Mesothelial cell of epicardium (in vitro differentiated cells): ENCODE results near the gene RPP25. TPM values are rescaled to one million over a fixed set of nuclear protein-coding genes. Genes with fewer than 3 reads are reported as not detected.

ENCODE experiments used
- DNase-seq, 2 experiments: peaks; one replicate each; pipeline ENCODE4 v3.0.0; 2021; ENCODE audit warnings: low spot score in 2 of 2; ENCODE audit not compliant: unreplicated experiment in 2 of 2
- H3K27ac Mint-ChIP-seq: 2 replicates; pipeline ENCODE4 v1.8.0; 2021; ENCODE audit warnings: mixed read lengths
- H3K27me3 Mint-ChIP-seq: 2 replicates; pipeline ENCODE4 v1.8.0; 2021; ENCODE audit warnings: low read depth, mixed read lengths
- H3K36me3 Mint-ChIP-seq: 2 replicates; pipeline ENCODE4 v1.8.0; 2021; ENCODE audit warnings: mixed read lengths
- H3K4me1 Mint-ChIP-seq: 2 replicates; pipeline ENCODE4 v1.8.0; 2021; ENCODE audit warnings: mixed read lengths
- H3K4me3 Mint-ChIP-seq: 2 replicates; pipeline ENCODE4 v1.8.0; 2021; ENCODE audit warnings: mild to moderate bottlenecking, moderate library complexity, mixed read lengths
- H3K9me3 Mint-ChIP-seq: 2 replicates; pipeline ENCODE4 v1.8.0; 2021; ENCODE audit warnings: mixed read lengths
- CTCF ChIP-seq: fragments of 200-600 bp; sonication (generic); IDR thresholded peaks from one replicate; pipeline ENCODE4 v1.5.0; 2021; ENCODE audit warnings: antibody characterized with exemption; ENCODE audit not compliant: unreplicated experiment
- total RNA-seq: library from RNA; stranded (reverse); gene quantifications from 3 replicates; pipeline ENCODE4 v1.2.1, GENCODE V29; 2021

Gene RPP25
- total RNA-seq: 3.3 to 3.8 TPM (median 3.3 TPM) in 3 replicates

- peaks cover 26% of the 10 kb centered on the region for H3K4me1 Mint-ChIP-seq
- TF ChIP-seq CTCF: no peak
- peak within 1 kb of the TSS; percentile 58 for H3K4me3 Mint-ChIP-seq
- H3K36me3 Mint-ChIP-seq: no peaks in the 10 kb centered on the region
- peak; percentile 29 to 65 for DNase-seq
- H3K9me3 Mint-ChIP-seq: no peaks in the 10 kb centered on the region
- no peak within 1 kb of the TSS for H3K27ac Mint-ChIP-seq
- peaks cover 72% of the 10 kb centered on the region for H3K27me3 Mint-ChIP-seq
These were observed at the start of gene RPP25 for GRCh38 chr15:74956648-74957475. TSS of gene RPP25 (minus strand) at chr15:74956772. CDS start at chr15:74956583, 189 bp downstream.

- Mint-ChIP-seq H3K9me3 (peaks cover 4% of the 10 kb centered on the region), H3K27me3 (peaks cover 6% of the 10 kb centered on the region), H3K36me3 (peaks cover 11% of the 10 kb centered on the region), H3K27ac (no peak overlapping the region), H3K4me1 (no peaks in the 10 kb centered on the region), H3K4me3 (no peak overlapping the region)
- no peak for TF ChIP-seq CTCF
- DNase-seq: no peak
These were observed 45.8 kb upstream of the RPP25 start for GRCh38 chr15:75002398-75002797.

GRCh38 chr15:75001310-75001709 is 44.7 kb upstream of the RPP25 start:
- no peak overlapping the region for H3K4me3 Mint-ChIP-seq
- DNase-seq: no peak
- peaks cover 4% of the 10 kb centered on the region for H3K4me1 Mint-ChIP-seq
- no peak overlapping the region for H3K27ac Mint-ChIP-seq
- peaks cover 10% of the 10 kb centered on the region for H3K36me3 Mint-ChIP-seq
- TF ChIP-seq CTCF: no peak
- peaks cover 7% of the 10 kb centered on the region for H3K9me3 Mint-ChIP-seq
- H3K27me3 Mint-ChIP-seq: peaks cover 14% of the 10 kb centered on the region

GRCh38 chr15:74997543-74997942 is 41.0 kb upstream of the RPP25 start:
- peaks cover 7% of the 10 kb centered on the region for H3K9me3 Mint-ChIP-seq
- H3K27ac Mint-ChIP-seq: no peak overlapping the region
- TF ChIP-seq CTCF: no peak
- peaks cover 9% of the 10 kb centered on the region for H3K4me1 Mint-ChIP-seq
- peak overlapping the region; percentile 22 for H3K4me3 Mint-ChIP-seq
- H3K27me3 Mint-ChIP-seq: peaks cover 22% of the 10 kb centered on the region
- peaks cover 8% of the 10 kb centered on the region for H3K36me3 Mint-ChIP-seq
- no peak for DNase-seq

GRCh38 chr15:74997141-74997540 is 40.6 kb upstream of the RPP25 start:
- H3K4me1 Mint-ChIP-seq: peaks cover 9% of the 10 kb centered on the region

More at GRCh38 chr15:74997141-74997540, 40.6 kb upstream of the RPP25 start:
- Mint-ChIP-seq H3K27me3 (peaks cover 23% of the 10 kb centered on the region), H3K9me3 (peaks cover 7% of the 10 kb centered on the region), H3K36me3 (peaks cover 8% of the 10 kb centered on the region), H3K4me3 (no peak overlapping the region), H3K27ac (no peak overlapping the region)
- DNase-seq: no peak
- no peak for TF ChIP-seq CTCF
